Activated B cell treated with CpG ODN at 0.5 μM for 24 hours (primary cell): ENCODE data around the gene EIF2S3B. TPM values are rescaled to one million over a fixed set of nuclear protein-coding genes. Genes with fewer than 3 reads are reported as not detected.

Experiments
- ATAC-seq: fragments of 200-7000 bp; cut with Tn5 transposase; one replicate; pipeline ENCODE4 v1.10.0; 2021; ENCODE audit warnings: low read depth, mild to moderate bottlenecking, moderate library complexity
- CTCF ChIA-PET: fragments of 350-600 bp; sonication (Branson Sonifier 250); formaldehyde crosslinking; loops from one replicate; lab custom pipeline; 2021; ENCODE audit warnings: antibody characterized with exemption; lab: Charles Lee
- POLR2A ChIA-PET: fragments of 350-600 bp; sonication (Branson Sonifier 250); formaldehyde crosslinking; loops from one replicate; lab custom pipeline; 2021; ENCODE audit warnings: antibody characterized with exemption; lab: Charles Lee
- DNase-seq: peaks from one replicate; pipeline ENCODE4 v3.0.0; 2022
- H3K27ac Mint-ChIP-seq: one replicate; pipeline ENCODE4 v1.8.0; 2020; ENCODE audit warnings: mixed read lengths
- H3K27me3 Mint-ChIP-seq: one replicate; pipeline ENCODE4 v1.8.0; 2021; ENCODE audit warnings: mixed read lengths
- H3K36me3 Mint-ChIP-seq: one replicate; pipeline ENCODE4 v1.8.0; 2021; ENCODE audit warnings: low read depth, mixed read lengths
- H3K4me1 Mint-ChIP-seq: one replicate; pipeline ENCODE4 v1.8.0; 2021; ENCODE audit warnings: mixed read lengths
- H3K4me3 Mint-ChIP-seq: one replicate; pipeline ENCODE4 v1.8.0; 2020; ENCODE audit warnings: mild to moderate bottlenecking, mixed read lengths
- H3K9me3 Mint-ChIP-seq: one replicate; pipeline ENCODE4 v1.8.0; 2020; ENCODE audit warnings: mixed read lengths
- intact Hi-C: fragments of 100-400 bp; cut with micrococcal nuclease; formaldehyde crosslinking; loops from one replicate; pipeline ENCODE4 v1.15.1; 2024
- total RNA-seq: library from RNA; stranded (reverse); gene quantifications from 2 replicates; pipeline ENCODE4 v1.2.3, GENCODE V29; 2022
- TF ChIP-seq, protein P1 (sequence below): fragments of 200-600 bp; IDR thresholded peaks from one replicate; pipeline ENCODE4 v1.8.0; 2022; ENCODE audit warnings: antibody characterized with exemption, mild to moderate bottlenecking

Gene EIF2S3B
- total RNA-seq, 1 donor from 2014 or later: 0.64 TPM

DNA sequence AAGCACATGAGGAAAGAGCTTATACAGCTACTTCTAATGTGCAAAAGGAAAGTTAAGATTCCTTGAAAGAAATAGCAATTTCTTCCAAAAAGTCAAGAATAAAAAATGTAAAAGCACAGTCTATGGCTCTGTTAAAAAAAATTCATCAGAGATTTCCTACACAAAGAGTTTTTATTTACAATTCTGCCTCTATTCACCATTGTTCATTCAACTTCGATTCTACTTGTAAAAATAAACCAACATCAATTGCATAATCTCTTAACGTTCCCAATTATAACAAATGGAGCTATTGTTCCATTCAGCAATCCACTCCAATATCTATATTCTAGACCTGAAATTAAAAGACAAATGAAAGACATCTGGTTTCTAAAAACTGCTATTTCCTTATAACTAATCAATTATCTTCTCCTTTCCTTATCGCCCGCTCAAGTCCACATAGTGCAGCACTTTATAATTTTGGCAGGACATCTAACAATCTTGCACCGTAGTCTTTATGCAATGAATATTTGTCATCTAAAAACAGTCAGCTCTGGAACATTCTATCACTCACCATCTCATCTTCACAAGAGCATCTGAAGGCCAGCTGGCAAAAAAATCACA is 6.2 kb downstream of the EIF2S3B start:
- DNase-seq (no peak), ATAC-seq (no peak)
- CTCF ChIA-PET: no interaction called here
- Mint-ChIP-seq H3K4me1 (no peaks in the 10 kb centered on the region), H3K9me3 (no peaks in the 10 kb centered on the region), H3K4me3 (no peak overlapping the region), H3K27me3 (peaks cover 3% of the 10 kb centered on the region), H3K27ac (no peak overlapping the region), H3K36me3 (no peaks in the 10 kb centered on the region)
- intact Hi-C loops: no loop called here
- POLR2A ChIA-PET: no interaction called here
- TF ChIP-seq, protein P1, sequence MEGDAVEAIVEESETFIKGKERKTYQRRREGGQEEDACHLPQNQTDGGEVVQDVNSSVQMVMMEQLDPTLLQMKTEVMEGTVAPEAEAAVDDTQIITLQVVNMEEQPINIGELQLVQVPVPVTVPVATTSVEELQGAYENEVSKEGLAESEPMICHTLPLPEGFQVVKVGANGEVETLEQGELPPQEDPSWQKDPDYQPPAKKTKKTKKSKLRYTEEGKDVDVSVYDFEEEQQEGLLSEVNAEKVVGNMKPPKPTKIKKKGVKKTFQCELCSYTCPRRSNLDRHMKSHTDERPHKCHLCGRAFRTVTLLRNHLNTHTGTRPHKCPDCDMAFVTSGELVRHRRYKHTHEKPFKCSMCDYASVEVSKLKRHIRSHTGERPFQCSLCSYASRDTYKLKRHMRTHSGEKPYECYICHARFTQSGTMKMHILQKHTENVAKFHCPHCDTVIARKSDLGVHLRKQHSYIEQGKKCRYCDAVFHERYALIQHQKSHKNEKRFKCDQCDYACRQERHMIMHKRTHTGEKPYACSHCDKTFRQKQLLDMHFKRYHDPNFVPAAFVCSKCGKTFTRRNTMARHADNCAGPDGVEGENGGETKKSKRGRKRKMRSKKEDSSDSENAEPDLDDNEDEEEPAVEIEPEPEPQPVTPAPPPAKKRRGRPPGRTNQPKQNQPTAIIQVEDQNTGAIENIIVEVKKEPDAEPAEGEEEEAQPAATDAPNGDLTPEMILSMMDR: no peak

DNA sequence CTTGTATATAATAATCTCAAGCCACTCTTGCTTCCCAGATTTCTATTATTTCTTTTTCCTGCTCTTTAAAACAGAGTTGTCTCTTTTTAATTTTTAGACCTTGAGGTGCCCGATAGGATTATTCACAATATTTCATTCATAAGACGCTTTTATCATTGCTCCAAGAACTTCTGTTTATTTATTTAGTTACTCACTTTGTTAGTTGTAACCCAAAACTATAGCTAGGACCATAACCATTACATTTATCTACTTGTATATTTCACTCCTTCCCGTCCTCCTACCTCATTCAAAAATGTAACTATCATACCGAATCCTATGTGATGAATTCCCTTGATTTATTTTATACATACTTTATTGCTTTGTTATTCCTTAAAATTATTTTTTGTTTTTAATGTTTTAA is 7.1 kb downstream of the EIF2S3B start:
- POLR2A ChIA-PET: no interaction called here
- ATAC-seq (no peak), DNase-seq (no peak)
- Mint-ChIP-seq H3K9me3 (no peaks in the 10 kb centered on the region), H3K27ac (no peak overlapping the region), H3K27me3 (peaks cover 3% of the 10 kb centered on the region), H3K36me3 (no peaks in the 10 kb centered on the region), H3K4me3 (no peak overlapping the region), H3K4me1 (no peaks in the 10 kb centered on the region)
- TF ChIP-seq, protein P1: no peak
- intact Hi-C loops: no loop called here
- CTCF ChIA-PET: no interaction called here

DNA sequence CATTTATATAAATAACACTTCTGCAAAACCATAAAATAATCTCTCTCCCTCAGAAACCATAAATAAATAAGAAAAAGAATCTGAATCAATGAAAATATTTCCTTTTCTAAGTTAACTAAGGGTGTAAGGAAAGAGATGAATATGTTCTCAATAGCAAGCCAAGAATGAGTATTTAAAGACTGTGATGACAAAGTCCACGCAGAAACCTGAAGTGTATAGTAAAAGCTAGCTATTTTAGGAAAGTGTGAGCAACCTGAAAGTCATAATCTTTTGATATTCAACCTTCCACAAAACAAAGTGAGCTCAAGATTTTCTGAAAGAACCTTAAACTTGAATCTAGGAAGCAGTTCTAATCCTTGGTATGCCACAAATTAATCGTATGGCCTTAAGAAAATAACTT is 15.9 kb downstream of the EIF2S3B start:
- ChIA-PET CTCF (no interaction called here), POLR2A (no interaction called here)
- no peaks in the 10 kb centered on the region for H3K4me1 Mint-ChIP-seq
- intact Hi-C loops: no loop called here
- no peaks in the 10 kb centered on the region for H3K9me3 Mint-ChIP-seq
- DNase-seq: no peak
- TF ChIP-seq, protein P1: no peak
- no peaks in the 10 kb centered on the region for H3K36me3 Mint-ChIP-seq
- no peak overlapping the region for H3K4me3 Mint-ChIP-seq
- H3K27ac Mint-ChIP-seq: no peak overlapping the region
- peaks cover 4% of the 10 kb centered on the region for H3K27me3 Mint-ChIP-seq
- ATAC-seq: no peak

DNA sequence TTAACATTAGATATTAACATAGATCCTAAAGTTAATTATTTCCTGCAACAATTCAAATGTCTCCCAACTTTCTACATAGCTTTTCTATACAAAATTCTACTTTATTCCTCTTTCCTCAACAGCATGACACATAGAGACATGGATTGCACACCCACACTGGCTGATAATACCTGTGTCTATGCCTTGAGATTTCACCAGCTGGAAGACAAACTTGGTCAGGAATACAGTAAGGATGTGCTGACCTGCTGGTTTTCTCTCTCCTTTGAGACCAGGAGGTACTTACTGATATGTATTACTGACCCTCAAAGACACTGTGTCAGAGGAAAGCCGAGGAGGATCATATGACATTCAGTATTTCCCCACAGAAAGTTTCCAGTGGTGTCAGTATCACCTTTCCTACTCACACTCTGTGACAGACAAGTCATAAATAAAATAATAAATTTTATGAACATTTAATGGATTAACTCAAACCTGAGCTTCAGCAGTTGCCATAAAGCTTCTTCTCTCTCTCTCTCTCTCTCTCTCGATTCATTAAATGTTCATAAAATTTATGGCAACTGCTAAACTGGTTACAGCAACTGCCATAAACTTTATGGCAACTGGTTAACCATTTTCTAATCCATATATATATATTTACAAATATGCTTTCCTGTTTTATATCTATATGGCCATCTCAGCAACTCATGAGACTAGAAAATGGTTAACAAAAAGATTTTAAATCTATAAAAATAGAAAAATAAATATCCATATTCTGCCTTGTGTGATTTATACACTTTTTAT is 22.7 kb downstream of the EIF2S3B start:
- H3K36me3 Mint-ChIP-seq: no peaks in the 10 kb centered on the region
- H3K4me3 Mint-ChIP-seq: no peak overlapping the region
- no peaks in the 10 kb centered on the region for H3K9me3 Mint-ChIP-seq
- POLR2A ChIA-PET: no interaction called here
- TF ChIP-seq, protein P1: no peak
- DNase-seq (no peak), ATAC-seq (no peak)
- no peaks in the 10 kb centered on the region for H3K4me1 Mint-ChIP-seq
- CTCF ChIA-PET: no interaction called here
- no peak overlapping the region for H3K27ac Mint-ChIP-seq
- H3K27me3 Mint-ChIP-seq: peaks cover 6% of the 10 kb centered on the region
- intact Hi-C loops: no loop called here

DNA sequence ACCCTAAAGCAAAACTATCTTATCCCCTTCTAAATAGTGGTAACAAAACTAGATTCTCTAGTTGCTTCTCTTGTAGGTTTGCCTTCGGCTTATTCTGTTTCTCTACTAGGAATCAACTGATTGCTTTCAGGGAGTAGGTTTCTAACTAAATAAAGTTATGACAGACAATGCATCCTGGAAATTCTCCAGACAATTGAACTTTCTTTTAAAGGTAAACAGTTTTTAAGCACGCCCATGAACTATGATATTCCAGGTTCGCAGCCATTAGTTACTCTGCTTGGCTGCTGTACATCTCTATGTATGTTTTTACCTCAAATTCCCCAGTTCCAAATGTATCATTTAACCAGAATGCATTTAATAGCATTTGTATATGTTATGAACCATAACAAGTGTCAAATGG is 23.9 kb downstream of the EIF2S3B start:
- ChIA-PET CTCF (no interaction called here), POLR2A (no interaction called here)
- DNase-seq (no peak), ATAC-seq (no peak)
- TF ChIP-seq, protein P1: no peak
- Mint-ChIP-seq H3K27ac (no peak overlapping the region), H3K4me3 (no peak overlapping the region), H3K36me3 (no peaks in the 10 kb centered on the region), H3K4me1 (no peaks in the 10 kb centered on the region), H3K27me3 (peaks cover 6% of the 10 kb centered on the region), H3K9me3 (no peaks in the 10 kb centered on the region)
- intact Hi-C loops: no loop called here
